K562 (cell line): ENCODE measurements around the gene TP73. TPM values are rescaled to one million over a fixed set of nuclear protein-coding genes. Genes with fewer than 3 reads are reported as not detected.

Experiments used
- ATAC-seq: fragments of 200-7000 bp; cut with Tn5 transposase; 3 replicates; pipeline ENCODE4 v1.9.1; 2020; ENCODE audit warnings: moderate library complexity
- BruUV-seq: library from RNA; stranded (reverse); fragments of 400-500 nt; replicated peaks from 2 replicates; lab custom pipeline; 2021; lab: Mats Ljungman, UMichigan
- CTCF ChIA-PET: fragments of 300-600 bp; formaldehyde crosslinking; extraction: SDS; loops from one replicate; lab custom pipeline; 2021; ENCODE audit warnings: low intra/inter-chr PET ratio; lab: Yijun Ruan, JAX
- POLR2A ChIA-PET: fragments of 300-600, 350-650 bp; sonication (Branson Sonifier 250); formaldehyde crosslinking; extraction: SDS; loops from one replicate; lab custom pipeline; 2021; ENCODE audit warnings: antibody characterized with exemption, inconsistent platforms; lab: Yijun Ruan, JAX
- DNase-seq, 4 experiments: peaks; one replicate each; pipeline versions ENCODE4 v3.0.0 to v3.0.0-alpha.2; 2011 to 2018; ENCODE audit warnings: low spot score in 3 of 4, mixed read lengths in 3 of 4; ENCODE audit errors: extremely low read depth in 1 of 4
- FAIRE-seq: peaks from 2 replicates; lab custom pipeline; 2011; peaks lifted over from hg19 to GRCh38; lab: Jason Lieb, UNC
- H2AFZ ChIP-seq: 2 replicates; pipeline ENCODE4 v1.6.0; 2011; ENCODE audit warnings: low read depth, low read length, control low read depth, inconsistent platforms
- H3K27ac ChIP-seq: fragments of 200-600 bp; 3 replicates; pipeline ENCODE4 v1.8.0; 2011; ENCODE audit warnings: low read depth, mild to moderate bottlenecking, control low read depth, inconsistent platforms, low read length, moderate library complexity, mixed read lengths; ENCODE audit errors: extremely low read depth
- H3K27me3 ChIP-seq, 2 experiments: fragments of 300-600 bp in 1 of 2; 2 replicates in 1 of 2; 3 replicates in 1 of 2; pipeline versions ENCODE4 v1.6.0 to v1.8.0; 2011; ENCODE audit warnings: inconsistent platforms in 2 of 2, low read length in 2 of 2, mild to moderate bottlenecking in 1 of 2, mixed read lengths in 1 of 2, moderate library complexity in 1 of 2; ENCODE audit not compliant: control insufficient read depth in 2 of 2, insufficient read depth in 2 of 2
- H3K36me3 ChIP-seq: fragments of 300-600 bp; 3 replicates; pipeline ENCODE4 v1.8.0; 2011; ENCODE audit warnings: mild to moderate bottlenecking, low read length, inconsistent platforms; ENCODE audit not compliant: control insufficient read depth, insufficient read depth
- H3K4me1 ChIP-seq, 2 experiments: fragments of 200-600 bp in 1 of 2; replicated peaks in 1 of 2; 2 replicates in 1 of 2; 3 replicates in 1 of 2; pipeline versions ENCODE4 v1.5.1 to v1.8.0; 2011; ENCODE audit warnings: inconsistent platforms in 2 of 2, low read length in 2 of 2, mild to moderate bottlenecking in 1 of 2, mixed read lengths in 1 of 2, moderate library complexity in 1 of 2; ENCODE audit not compliant: control insufficient read depth in 2 of 2, insufficient read depth in 2 of 2
- H3K4me2 ChIP-seq: 2 replicates; pipeline ENCODE4 v1.6.1; 2011; ENCODE audit warnings: low read length, control low read depth, inconsistent platforms, mixed read lengths; ENCODE audit not compliant: insufficient read depth
- H3K4me3 ChIP-seq: fragments of 200-600 bp; sonication (generic), shearing (Covaris generic); 2 replicates; pipeline ENCODE4 v1.5.1; 2016; ENCODE audit warnings: control low read depth, inconsistent platforms
- H3K79me2 ChIP-seq: fragments of 200-600 bp; 3 replicates; pipeline ENCODE4 v1.8.0; 2011; ENCODE audit warnings: low read length, inconsistent platforms; ENCODE audit not compliant: control insufficient read depth, insufficient read depth
- H3K9ac ChIP-seq, 2 experiments: 2 replicates each; pipeline versions ENCODE4 v1.6.0 to v1.6.1; 2011; ENCODE audit warnings: low read depth in 2 of 2, low read length in 2 of 2, control low read depth in 1 of 2, inconsistent platforms in 1 of 2, mild to moderate bottlenecking in 1 of 2, mixed read lengths in 1 of 2; ENCODE audit not compliant: insufficient read depth in 1 of 2
- H3K9me1 ChIP-seq: one replicate; pipeline ENCODE4 v1.6.0; 2011; ENCODE audit warnings: inconsistent platforms, mild to moderate bottlenecking, low read length, moderate library complexity; ENCODE audit not compliant: control insufficient read depth, insufficient read depth
- H3K9me3 ChIP-seq: replicated peaks from 2 replicates; pipeline ENCODE4 v1.5.1; 2011; ENCODE audit warnings: low read depth, low read length, inconsistent platforms; ENCODE audit not compliant: control insufficient read depth, insufficient read depth
- H4K20me1 ChIP-seq: replicated peaks from 2 replicates; pipeline ENCODE4 v1.6.1; 2011; ENCODE audit warnings: low read length, inconsistent platforms, mixed read lengths; ENCODE audit not compliant: control insufficient read depth, insufficient read depth
- CBFA2T3 ChIP-seq: fragments of 450-650 bp; IDR thresholded peaks from 2 replicates; pipeline ENCODE4 v1.6.1; 2017
- CEBPG ChIP-seq, 3 experiments: fragments of 200-800 bp in 1 of 3; sonication (Bioruptor generic) in 1 of 3; sonication (generic) in 1 of 3; formaldehyde crosslinking in 1 of 3; IDR thresholded peaks in 2 of 3; conservative IDR thresholded peaks in 1 of 3; 2 replicates each; pipeline versions ENCODE4 v1.6.1 to v1.8.0; 2016 to 2022; ENCODE audit warnings: missing compliant biosample characterization in 2 of 3, missing genetic modification characterization in 2 of 3, mild to moderate bottlenecking in 1 of 3, missing genetic modification reagents in 1 of 3
- JUN ChIP-seq, 2 experiments: sonication (generic) in 1 of 2; formaldehyde crosslinking in 1 of 2; IDR thresholded peaks; 2 replicates each; pipeline versions ENCODE4 v1.6.1 to v1.8.0; 2012 to 2022; ENCODE audit warnings: borderline replicate concordance in 2 of 2, mild to moderate bottlenecking in 2 of 2, improper control_type of control experiment in 1 of 2, low read depth in 1 of 2, low read length in 1 of 2, missing genetic modification reagents in 1 of 2
- PHF21A ChIP-seq: fragments of 450-650 bp; IDR thresholded peaks from 2 replicates; pipeline ENCODE4 v1.6.1; 2017; ENCODE audit warnings: low read depth, borderline replicate concordance
- WGBS: fragments of 100-300 bp; shearing (Covaris generic); methylation state at CpG from one replicate; pipeline ENCODE4 v1.1.6; 2016; ENCODE audit warnings: low coverage, mixed read lengths; ENCODE audit not compliant: insufficient coverage; ENCODE audit errors: missing lambda C conversion rate; 5-methylcytosine and 5-hydroxymethylcytosine counted together
- in situ Hi-C: fragments of 300-500 bp; cut with MboI; formaldehyde crosslinking; loops from 4 replicates; pipeline ENCODE4 v1.15.0; 2018; ENCODE audit warnings: inconsistent platforms, mixed read lengths
- intact Hi-C: fragments of 100-400 bp; cut with micrococcal nuclease; formaldehyde crosslinking; loops from 2 replicates; pipeline ENCODE4 v1.14.2; 2022
- polyA plus RNA-seq, 8 experiments: library from polyadenylated mRNA; depleted of rRNA in 4 of 8; stranded (reverse) in 5 of 8; unstranded in 3 of 8; fragments of >200 nt; fragmentation: Nextera tagmentation in 2 of 8; fragmentation: Illumina TruSeq in 1 of 8; extraction: Ambion mirVana in 2 of 8; extraction: Trizol in 1 of 8; gene quantifications; 2 replicates each; pipeline versions ENCODE4 v1.2.1 to v1.2.3, GENCODE V29; 2011 to 2014; ENCODE audit warnings: inconsistent platforms in 1 of 8, missing spikeins in 1 of 8
- total RNA-seq, 7 experiments: library from RNA; depleted of rRNA in 6 of 7; stranded (reverse); fragments of >200 nt in 6 of 7; fragmentation: Illumina TruSeq in 2 of 7; extraction: Trizol in 2 of 7; gene quantifications; 2 replicates each; pipeline versions ENCODE4 v1.2.1 to v1.2.3, GENCODE V29; 2011 to 2021; ENCODE audit warnings: low replicate concordance in 1 of 7
- TF ChIP-seq, protein P1 (sequence below), 2 experiments: IDR thresholded peaks; 2 replicates each; pipeline ENCODE4 v1.6.1; 2011; ENCODE audit warnings: borderline replicate concordance in 1 of 2, control low read depth in 1 of 2, low read depth in 1 of 2, low read length in 1 of 2, mild to moderate bottlenecking in 1 of 2, mixed read lengths in 1 of 2, moderate library complexity in 1 of 2; ENCODE audit not compliant: insufficient read depth in 1 of 2, insufficient read length in 1 of 2, poor library complexity in 1 of 2, severe bottlenecking in 1 of 2; ENCODE audit errors: extremely low read depth in 1 of 2
- TF ChIP-seq, protein P2 (sequence below): sonication (generic); formaldehyde crosslinking; IDR thresholded peaks from 2 replicates; pipeline ENCODE4 v1.9.0; 2022; ENCODE audit warnings: mild to moderate bottlenecking, missing genetic modification reagents

The TP73 gene
- total and polyA plus RNA-seq, 9 of the 15 experiments (the other 6 are each of a cell fraction or from before 2014, with no cell fraction given) = 0.07 to 1.6 (median 0.40) TPM; not detected in 2

DNA sequence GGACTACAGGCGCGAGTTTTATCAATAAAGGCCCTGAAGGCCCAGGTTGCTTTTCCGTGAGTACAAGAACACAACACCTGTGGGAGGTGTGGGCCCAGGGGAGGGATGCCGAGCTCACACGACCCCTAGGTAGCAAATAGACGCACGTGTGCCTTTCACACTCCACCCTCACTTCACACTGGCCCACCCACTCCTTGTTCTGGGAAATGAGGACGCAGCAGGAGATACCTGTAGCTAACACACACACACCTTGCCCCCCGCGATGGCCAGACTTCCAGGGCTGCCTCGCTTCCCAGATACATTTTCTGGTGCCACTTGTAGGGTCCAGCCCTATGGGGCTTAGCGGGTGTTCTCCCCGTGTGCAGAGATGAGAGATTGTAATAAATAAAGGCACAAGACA is 95.6 kb downstream of the TP73 start:
- no peaks in the 10 kb centered on the region; a peak in 1 of 5 replicates for H3K27me3 ChIP-seq
- 0 out of 4 replicates have a peak overlapping the region, but pooled peaks of 1 of the 2 experiments have one; percentile 8 for H3K9ac ChIP-seq
- H3K36me3 ChIP-seq = peaks cover 22% of the 10 kb centered on the region; the same call in 2 of the 3 replicates
- intact Hi-C loops (loop anchor here (2.0 kb wide), 1 partner anchor 27 kb away; no protein-coding TSS in a partner anchor), in situ Hi-C loops (no loop called here)
- peak overlapping the region; percentile 51 for H2AFZ ChIP-seq
- DNase-seq (no peak), FAIRE-seq (no peak), ATAC-seq (no peak)
- H3K4me1 ChIP-seq = peaks cover 35 to 57% of the 10 kb centered on the region in 2 experiments
- peak overlapping the region; percentile 87 for H3K4me2 ChIP-seq
- H3K27ac ChIP-seq = no peak overlapping the region
- WGBS = 37% methylated on average over 13 of the region's 13 CpGs
- peaks cover 12% of the 10 kb centered on the region; the same call in 1 of the 2 replicates for H4K20me1 ChIP-seq
- POLR2A ChIA-PET = interaction anchor here (1.5 kb wide), 1 partner anchor 20 kb away, joined by 6 read pairs; no protein-coding TSS in a partner anchor
- peak overlapping the region; percentile 72 for H3K4me3 ChIP-seq
- peaks cover 29% of the 10 kb centered on the region for H3K79me2 ChIP-seq
- peaks cover 9% of the 10 kb centered on the region for H3K9me1 ChIP-seq
- CTCF ChIA-PET = no interaction called here
- H3K9me3 ChIP-seq = no peaks in the 10 kb centered on the region
- BruUV-seq = no TSS peak
- no peak for TF ChIP-seq CBFA2T3
- TF ChIP-seq PHF21A = no peak
- TF ChIP-seq, protein P1, sequence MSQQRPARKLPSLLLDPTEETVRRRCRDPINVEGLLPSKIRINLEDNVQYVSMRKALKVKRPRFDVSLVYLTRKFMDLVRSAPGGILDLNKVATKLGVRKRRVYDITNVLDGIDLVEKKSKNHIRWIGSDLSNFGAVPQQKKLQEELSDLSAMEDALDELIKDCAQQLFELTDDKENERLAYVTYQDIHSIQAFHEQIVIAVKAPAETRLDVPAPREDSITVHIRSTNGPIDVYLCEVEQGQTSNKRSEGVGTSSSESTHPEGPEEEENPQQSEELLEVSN (IDR thresholded peaks at IDR 0.05; ENCODE audit: borderline replicate concordance in 1 of 2, extremely low read depth in 1 of 2, insufficient read depth in 1 of 2, insufficient read length in 1 of 2, low read depth in 1 of 2, low read length in 1 of 2, poor library complexity in 1 of 2, severe bottlenecking in 1 of 2) = no peak
- no peak for TF ChIP-seq CEBPG (CRISPR knock-in tag; IDR thresholded peaks at IDR 0.05)
- no peak for TF ChIP-seq CEBPG (tag; conservative IDR thresholded peaks at IDR 0.05 in 1 of 2, IDR thresholded peaks at IDR 0.05 in 1 of 2)
- no peak for TF ChIP-seq JUN (IDR thresholded peaks at IDR 0.05; ENCODE audit: borderline replicate concordance, low read depth, low read length)
- TF ChIP-seq JUN (CRISPR knock-in tag; IDR thresholded peaks at IDR 0.05; ENCODE audit: borderline replicate concordance) = no peak
- TF ChIP-seq, protein P2, sequence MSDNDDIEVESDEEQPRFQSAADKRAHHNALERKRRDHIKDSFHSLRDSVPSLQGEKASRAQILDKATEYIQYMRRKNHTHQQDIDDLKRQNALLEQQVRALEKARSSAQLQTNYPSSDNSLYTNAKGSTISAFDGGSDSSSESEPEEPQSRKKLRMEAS = 0 out of 2 replicates have a peak, but pooled peaks have one; percentile 15
